Stimulated activated CD4-positive, alpha-beta T cell treated with anti-CD3 and anti-CD28 coated beads, Interleukin-2, amount 100 ng/mL, for 4 hours (primary cell): ENCODE results near the gene EGLN3.

ENCODE experiments used
- DNase-seq: peaks from one replicate; pipeline ENCODE4 v3.0.0-alpha.2; 2020; ENCODE audit warnings: low read depth

Gene EGLN3

DNA sequence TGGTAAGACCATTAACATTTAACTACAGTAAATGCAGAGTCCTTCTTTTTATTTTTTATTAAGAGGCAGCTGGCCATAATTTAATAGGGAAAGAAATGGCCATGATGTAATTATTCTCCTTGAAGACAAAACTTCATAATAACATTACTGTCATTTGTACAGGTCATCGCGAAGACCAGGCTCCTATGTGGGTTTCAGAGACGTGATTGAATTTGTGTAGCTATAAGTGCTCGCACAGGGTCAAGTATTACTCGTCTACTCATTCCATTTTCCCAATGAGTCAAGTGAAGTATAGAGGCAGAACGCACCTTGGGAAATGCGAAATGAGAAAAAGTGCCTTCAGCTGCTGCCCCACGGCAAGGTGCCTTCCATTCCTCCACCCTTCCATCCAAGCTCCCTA, 40.4 kb downstream of the EGLN3 start:
- no peak for DNase-seq

DNA sequence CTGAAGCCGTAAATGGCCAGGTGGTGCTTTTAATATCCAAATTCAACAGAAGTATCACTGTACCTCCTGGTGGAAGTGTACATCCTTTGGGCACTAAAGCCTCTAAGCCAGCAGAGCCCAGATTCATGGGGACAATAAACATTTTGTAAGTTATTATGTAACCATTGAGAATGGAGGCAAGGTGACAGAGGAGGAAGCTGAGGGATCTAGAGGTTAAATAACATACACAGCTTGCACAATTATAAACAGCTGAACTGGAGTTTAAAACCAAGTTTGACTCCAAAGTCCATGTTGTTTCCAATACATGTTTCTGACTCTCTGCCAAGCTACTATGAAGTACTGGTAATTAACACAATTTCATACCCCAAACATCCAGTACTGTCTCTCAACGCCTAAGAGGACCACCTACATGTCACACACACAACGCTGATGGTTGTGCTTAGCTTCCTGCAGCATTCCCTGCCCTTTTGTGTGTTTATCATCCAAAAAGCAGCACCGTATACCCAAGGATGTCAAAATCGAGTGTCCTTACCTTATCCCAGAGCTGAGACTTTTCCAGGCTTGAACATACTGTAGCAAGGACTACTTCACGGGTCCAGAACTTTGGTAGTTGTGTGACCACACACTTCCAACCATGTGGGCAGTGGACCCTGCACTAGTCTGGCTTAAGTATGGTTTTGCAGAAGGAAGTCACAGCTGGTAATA, 41.3 kb downstream of the EGLN3 start:
- no peak for DNase-seq

DNA sequence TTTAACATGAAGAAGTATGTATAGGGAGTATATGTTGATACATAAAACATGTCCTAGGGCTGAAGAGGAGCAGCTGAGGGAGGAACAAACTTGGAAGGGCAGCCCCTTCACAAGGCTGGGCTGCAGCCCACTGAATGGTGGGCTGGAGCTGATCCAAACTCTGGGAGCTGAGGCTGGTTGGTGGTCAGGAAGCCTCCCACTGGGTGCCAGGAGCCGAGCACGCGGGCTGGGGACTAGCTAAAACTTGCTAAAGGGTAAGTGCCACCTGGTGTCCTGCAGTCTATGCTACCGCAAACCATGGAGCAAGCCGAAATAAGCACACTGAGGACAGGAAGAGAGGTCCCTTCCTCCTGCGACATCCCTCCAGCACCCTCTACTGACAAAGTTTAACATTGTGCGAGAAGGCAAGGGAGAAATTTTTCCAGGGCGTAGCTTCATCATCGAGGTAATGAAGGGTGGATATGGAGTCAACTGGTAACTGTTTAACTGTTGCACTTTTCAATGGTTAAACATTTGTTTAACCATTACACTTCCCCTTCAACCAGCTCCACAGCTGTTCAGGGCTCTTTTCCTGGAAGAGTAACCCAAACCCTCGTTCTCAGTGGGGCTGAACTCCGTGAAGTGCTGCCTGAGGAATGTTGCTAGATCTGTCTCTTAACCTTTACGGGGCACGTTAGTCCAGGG, 42.2 kb downstream of the EGLN3 start:
- DNase-seq = no peak

DNA sequence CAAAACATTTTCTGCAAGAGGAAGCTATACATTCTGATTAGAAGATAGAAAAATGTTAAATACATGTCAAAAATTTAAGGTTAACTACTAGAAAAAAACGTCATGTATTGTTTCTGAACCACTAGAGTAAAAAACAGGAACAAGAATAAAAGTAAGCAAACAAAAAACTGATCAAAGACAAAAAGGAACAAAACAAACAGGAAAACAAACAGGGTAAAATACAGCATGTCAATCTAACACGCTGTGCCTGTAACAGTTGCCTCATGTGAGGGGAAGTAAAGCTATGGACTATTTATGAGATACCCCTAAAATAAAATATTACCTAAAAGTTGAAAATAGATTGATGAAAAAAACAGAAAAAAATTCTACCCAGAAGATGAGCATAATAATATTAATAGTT, 43.9 kb downstream of the EGLN3 start:
- DNase-seq = no peak

DNA sequence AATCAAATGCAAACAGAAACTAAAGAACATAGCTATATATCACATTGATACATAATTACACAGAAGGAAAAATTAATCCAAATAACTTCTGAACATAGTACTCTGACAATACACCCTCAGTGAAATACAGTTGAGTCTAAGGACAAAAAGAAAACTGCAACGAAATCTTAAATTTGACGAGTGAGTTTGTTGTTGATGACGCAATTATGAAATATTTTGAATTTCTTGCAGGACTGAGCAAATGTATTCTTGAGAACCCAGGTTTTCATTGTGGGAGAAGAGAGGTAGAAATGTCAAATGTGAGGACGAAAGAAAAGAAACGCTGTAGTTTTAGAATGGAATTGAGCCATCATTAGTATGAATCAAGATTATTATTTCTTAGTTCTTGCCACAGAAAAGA, 46.3 kb downstream of the EGLN3 start:
- DNase-seq = no peak

DNA sequence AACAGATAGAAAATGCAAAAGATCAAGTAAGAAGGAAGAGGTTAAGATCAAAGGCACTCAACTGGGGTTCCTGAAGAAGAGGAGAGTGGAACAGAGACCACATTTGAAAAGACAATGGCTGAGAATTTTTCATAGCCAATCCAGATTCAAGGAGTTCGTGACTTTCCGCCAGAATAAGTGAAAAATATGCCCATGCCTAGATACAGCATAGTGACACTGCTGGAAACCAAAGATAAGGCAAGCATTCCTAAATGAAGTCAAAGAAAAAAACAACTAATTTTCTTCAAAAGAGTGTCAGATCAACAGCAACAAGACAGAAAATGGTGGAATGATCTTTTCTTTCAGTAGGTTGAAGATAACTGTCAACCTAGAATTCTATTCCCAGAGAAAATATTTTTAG, 47.5 kb downstream of the EGLN3 start:
- no peak for DNase-seq

DNA sequence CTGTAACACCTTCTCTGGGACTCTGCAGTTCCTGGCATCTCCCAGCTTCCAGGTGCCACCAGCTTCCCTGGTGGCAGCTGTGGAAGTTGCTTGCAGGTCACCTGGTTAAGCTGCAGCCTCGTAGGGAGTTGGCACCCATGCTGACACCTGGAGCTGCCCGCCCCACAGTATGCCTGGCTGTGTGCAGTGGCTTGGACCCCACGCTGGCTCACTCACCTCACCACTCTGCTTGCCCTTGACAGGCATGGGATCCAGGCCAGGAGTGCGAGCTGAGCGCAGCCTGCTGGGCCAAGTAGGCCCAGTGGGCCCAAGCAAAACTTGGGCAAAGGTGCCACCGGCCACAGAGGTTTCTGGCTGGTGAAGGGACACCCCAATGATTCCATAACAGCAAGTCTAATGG, 48.5 kb downstream of the EGLN3 start:
- no peak for DNase-seq

DNA sequence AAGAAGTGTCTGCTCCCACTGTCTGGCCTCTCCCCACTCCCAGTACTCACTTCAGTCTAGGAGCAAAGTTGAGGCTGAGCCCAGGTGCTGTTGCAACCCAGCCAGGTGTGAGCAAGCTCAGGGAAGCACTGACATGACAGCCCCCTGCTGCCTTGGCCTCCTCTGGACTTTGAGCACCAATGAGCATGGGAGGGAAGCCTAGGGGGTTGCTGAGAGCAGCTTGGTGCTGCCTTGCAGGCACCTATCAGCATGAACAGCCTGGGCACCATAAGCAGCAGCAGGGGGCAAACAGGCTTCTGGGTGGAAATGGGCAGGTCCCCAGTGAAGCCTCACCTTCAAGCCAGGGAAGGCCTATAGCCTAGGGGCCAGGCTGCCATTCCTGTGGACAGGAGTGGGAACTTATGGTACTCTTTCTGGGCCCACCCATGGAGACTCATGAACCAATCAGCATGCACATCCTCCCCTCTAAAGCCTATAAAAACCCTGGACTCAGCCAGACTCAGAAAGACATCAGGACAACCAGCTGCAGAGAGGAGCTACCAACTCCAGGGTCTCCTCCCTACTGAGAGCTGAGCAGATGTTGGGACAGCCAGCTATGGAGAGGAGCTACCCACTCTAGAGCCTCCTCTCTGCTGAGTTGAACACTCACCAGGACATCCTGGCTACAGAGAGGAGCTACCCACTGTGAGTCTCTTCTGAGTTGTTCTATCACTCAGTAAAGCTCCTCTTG, 49.3 kb downstream of the EGLN3 start:
- DNase-seq = no peak

DNA sequence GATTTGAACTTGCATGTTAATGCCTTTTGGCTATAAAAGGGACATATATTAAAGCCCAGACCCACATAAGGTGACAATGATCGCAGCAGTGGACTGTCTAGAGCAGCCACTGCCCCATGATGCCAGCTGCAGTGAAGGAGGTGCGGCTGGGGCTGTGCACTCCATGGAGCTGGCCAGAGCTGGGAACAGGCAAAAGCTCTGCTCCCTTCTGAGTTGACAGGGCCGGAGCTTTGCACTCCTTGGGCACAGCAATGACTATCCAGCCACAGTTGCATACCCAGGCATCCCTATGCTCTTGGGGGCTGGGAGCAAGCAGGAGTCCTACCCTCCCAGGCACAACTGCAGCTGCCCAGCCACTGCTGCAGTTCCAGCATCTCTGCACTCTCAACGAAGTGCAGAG, 50.2 kb downstream of the EGLN3 start:
- no peak for DNase-seq

DNA sequence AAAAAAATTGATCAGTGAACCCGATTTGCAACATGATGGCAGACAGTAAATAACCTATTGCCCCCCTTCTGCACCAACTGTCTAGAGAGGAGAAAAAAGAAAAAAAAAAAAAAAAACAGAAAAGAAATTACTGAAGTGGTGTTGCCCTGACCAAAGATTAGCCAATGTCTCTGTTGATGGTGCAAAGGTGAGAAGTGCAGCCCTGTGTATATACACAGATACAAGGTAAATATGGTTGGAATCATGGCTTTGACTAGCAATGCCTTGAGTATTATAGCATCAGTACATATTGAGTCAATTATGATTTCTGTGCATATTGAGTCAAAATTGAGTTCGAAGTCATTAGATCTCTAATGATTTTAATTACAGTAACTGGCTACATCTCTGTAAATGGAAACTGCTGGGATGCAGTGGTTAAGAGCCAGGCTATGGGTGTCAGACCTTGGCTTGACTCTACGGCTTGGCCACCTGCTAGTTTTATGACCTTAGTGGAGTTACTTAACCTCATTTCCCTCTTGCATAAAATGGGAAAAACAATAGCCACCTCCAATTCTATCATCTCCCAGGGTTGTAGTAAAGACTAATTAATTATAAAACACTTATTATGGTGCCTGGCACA, 51.0 kb downstream of the EGLN3 start:
- no peak for DNase-seq

DNA sequence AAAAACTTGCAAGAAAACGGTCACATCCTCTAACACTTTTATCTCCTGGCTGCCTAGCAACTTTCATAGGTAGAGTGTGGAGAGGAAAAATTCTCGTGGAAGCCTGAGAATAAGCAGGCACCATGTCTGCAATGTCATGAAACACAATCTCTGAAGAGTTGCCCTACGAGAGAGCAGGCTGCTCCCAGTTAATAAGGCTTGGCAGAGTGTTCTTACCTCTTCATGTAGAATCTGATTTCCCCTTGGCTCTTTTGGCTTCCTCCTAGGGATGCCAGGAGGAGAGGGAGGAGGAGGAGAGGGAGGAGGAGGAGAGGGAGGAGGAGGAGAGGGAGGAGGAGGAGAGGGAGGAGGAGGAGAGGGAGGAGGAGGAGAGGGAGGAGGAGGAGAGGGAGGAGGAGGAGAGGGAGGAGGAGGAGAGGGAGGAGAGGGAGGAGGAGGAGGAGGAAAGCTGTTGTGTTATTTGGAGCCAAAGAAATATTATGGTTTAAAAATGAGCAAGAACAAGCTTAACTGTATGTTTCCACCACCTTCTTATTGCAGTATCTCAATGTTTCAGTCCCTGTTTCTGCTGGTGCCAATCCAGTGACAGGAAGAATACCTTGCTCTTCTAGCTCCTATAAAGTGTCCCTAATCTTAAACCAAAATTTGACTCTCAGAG, 52.9 kb downstream of the EGLN3 start:
- no peak for DNase-seq

DNA sequence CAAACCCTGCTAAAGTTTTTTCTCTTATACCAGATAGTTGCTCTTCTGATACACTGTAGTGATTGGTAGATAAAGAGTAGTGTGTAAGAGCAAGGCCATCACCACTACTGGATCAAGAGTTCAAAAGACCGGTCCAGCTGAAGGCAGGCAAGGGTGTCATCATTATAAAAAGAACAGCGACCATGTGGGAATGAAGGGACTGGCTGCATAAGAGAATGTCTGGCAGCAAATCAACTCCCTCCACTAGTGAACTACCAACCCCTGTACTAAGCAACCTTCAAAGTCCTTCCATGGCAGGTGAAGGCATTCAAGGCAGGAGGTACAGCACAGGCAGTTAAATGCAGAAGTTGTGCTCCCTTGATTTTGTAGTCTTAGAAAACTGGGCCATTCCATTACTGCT, 53.5 kb downstream of the EGLN3 start:
- no peak for DNase-seq

DNA sequence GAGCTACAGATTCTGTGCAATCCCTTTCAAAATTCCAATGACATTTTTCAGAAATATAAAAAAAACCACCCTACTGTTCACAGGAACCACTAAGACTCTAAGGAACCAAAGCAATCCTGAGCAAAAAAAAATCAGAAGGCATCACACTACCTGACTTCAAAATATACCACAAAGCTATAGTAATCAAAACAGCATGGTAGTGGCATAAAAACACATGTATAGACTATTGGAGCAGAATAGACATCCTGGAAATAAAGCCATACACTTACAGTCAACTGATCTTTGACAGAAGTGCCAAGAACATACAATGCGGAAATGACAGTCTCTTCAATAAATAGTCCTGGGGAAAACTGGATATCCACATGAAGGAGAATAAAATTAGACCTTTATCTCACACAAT, 56.5 kb downstream of the EGLN3 start:
- no peak for DNase-seq

DNA sequence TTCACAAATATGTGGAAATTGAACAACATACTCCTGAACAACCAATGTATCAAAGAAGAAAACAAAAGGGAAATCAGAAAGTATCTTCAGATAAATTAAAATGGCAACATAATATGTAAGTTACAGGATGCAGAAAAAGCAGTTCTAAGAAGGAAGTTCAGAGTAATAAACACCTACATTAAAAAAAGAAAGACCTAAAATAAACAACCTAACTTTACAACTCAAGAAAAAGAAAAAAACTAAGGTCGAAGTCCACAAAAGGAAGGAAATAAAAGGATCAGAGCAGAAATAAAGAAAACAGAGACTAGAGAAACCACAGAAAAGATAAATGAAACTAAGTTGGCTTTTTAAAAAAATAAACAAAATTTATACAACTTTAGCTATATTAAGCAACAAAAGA, 59.2 kb downstream of the EGLN3 start:
- DNase-seq = no peak

DNA sequence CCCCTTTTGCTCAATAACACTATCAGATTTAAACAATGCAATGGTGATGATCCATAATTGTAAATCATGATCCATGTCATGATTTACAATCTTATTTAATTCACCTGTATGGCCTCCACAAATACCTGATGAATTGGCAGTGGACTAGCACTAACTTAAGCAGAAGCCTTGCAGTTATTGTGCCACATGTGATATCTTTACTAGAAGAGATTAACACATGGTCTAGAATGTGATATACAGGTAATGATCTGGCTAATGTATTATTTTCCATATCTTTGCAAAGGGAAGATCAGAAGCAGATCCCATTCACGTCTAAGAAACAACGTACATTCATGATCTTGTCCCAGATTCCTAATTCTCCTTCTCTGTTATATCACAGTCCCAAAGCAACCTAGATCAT, 66.0 kb downstream of the EGLN3 start:
- DNase-seq = no peak

DNA sequence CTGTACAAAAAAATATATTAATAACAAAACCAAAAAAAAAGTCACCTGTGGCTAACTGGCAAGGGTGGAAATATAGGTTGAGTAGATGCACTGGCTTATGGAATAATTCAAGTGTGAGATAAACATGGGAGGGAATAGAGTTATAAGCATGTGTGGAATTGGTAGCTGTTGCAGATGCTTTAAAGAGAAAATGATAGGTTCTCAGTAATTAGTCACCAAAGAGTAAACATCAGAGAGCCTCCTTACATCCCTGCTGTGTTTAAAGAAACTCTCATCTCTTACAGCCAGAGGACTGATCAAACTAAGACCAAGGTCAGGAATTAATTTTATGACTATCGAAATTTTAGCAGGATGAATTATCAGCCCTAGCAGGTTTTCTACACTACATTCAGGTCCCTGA, 70.5 kb downstream of the EGLN3 start:
- DNase-seq = no peak

DNA sequence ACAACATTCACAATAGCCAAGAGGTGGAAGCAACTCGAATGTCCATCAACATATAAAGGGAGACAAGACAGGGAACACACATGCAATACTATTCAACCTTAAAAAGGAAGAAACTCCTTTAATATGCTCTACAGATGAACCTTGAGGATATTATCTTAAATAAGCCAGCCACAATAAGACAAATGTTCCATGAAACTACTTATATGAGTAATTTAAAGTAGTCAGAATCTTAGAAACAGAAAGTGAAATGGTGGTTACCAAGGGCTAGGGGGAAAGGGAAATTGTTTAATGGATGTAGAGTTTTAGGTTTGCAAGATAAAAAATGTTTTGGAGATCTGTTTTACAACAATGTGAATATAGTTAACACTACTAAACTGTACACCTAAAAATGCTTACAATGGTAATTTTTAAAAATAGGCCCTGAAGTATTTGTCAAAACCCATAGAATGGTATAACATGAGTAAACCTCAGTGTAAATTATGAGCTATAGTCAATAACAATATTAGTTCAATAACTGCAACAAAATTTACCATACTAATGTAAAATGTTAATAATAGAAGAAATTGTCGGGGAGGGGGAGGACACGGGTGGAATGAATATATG, 71.1 kb downstream of the EGLN3 start:
- DNase-seq = no peak

DNA sequence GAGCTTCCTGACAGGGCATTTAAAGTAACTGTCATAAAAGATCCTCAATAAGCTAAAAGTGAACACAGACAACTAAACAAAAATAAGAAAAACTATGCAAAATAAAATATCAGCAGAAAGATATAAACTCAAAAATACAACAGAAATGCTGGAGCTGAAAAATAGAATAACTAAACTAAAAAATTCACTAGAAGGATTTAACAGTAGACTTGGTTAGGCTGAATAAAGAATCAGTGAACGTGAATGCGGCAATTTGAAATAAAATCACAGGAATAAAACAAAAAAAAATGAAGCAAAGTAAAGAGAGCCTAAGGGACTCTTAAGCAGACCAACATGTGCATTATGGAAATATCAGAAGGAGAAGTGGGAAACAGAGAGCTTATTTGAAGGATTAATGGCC, 74.6 kb downstream of the EGLN3 start:
- no peak for DNase-seq
